Spleen (tissue), 10 donors: ENCODE results near the gene TROAP. TPM values are rescaled to one million over a fixed set of nuclear protein-coding genes. Genes with fewer than 3 reads are reported as not detected.

Experiments used
- polyA plus RNA-seq, 3 donors: library from polyadenylated mRNA; stranded (reverse); fragments of 200-250 nt; gene quantifications; one replicate each; pipeline ENCODE4 v1.2.1, GENCODE V29; 2013
- total RNA-seq, 7 donors: library from RNA; depleted of rRNA in 3 of 7; stranded (reverse); fragments of >200 nt in 3 of 7; fragmentation: NEBNext Ultra II Directional in 4 of 7; extraction: Animal tissue kit (Norgen Biotek cat#: 25700) in 4 of 7; gene quantifications; one replicate each; pipeline versions ENCODE4 v1.1.0 to v1.2.1, GENCODE V29; 2016 to 2021
- donor health status: healthy with polysubstance abuse.
- donor health status: DM: no; HTN: no; CAD: no; lungs with moderate emphysema.
- donor health status: DM: no; HTN: no; CAD: no.
- donor health status: Bipolar disorder and iron deficiency.
- donor health status: healthy.
- donor health status: DM: no; HTN: no; CAD: no.
- donor health status: DM: yes; HTN: yes; CAD: no.

TROAP gene
- total and polyA plus RNA-seq, 10 donors: 2.5 to 11.9 (median 4.4) TPM

Other genes with a start within 250 kb of the TROAP start
- gene DHH, start 228.5 kb upstream of the TROAP start, total RNA-seq: 1 to 10 TPM in 3 of 7 donors, under 1 TPM in 4; 0.33 to 2.6 (median 0.79) TPM
- gene DHH, start 228.5 kb upstream of the TROAP start, polyA plus RNA-seq: under 1 TPM; 0.09 to 0.74 (median 0.59) TPM
- gene LMBR1L, start 212.4 kb upstream of the TROAP start, total RNA-seq: 100 to 1,000 TPM in 2 of 7 donors, 10 to 100 TPM in 5; 60.3 to 108 (median 85.8) TPM
- gene LMBR1L, start 212.4 kb upstream of the TROAP start, polyA plus RNA-seq: 10 to 100 TPM; 44.1 to 78.0 (median 61.2) TPM
- 100 to 1,000 TPM; 326 to 706 (median 476) TPM for gene TUBA1B, start 191.9 kb upstream of the TROAP start, total RNA-seq
- 100 to 1,000 TPM; 231 to 582 (median 476) TPM for gene TUBA1B, start 191.9 kb upstream of the TROAP start, polyA plus RNA-seq
- gene TUBA1A, start 134.2 kb upstream of the TROAP start, total RNA-seq: 100 to 1,000 TPM in 2 of 7 donors, 10 to 100 TPM in 5; 47.2 to 120 (median 71.7) TPM
- 10 to 100 TPM; 52.0 to 68.5 (median 66.4) TPM for gene TUBA1A, start 134.2 kb upstream of the TROAP start, polyA plus RNA-seq
- 10 to 100 TPM; 36.3 to 71.7 (median 57.4) TPM for gene TUBA1C, start 58.2 kb upstream of the TROAP start, total RNA-seq
- 10 to 100 TPM; 44.0 to 89.6 (median 82.0) TPM for gene TUBA1C, start 58.2 kb upstream of the TROAP start, polyA plus RNA-seq
- gene PRPH, start 28.1 kb upstream of the TROAP start, total RNA-seq: 1 to 10 TPM in 3 of 7 donors, under 1 TPM in 4; 0.26 to 2.6 (median 0.98) TPM
- 1 to 10 TPM in 2 of 3 donors, under 1 TPM in 1; 0.67 to 3.0 (median 2.5) TPM for gene PRPH, start 28.1 kb upstream of the TROAP start, polyA plus RNA-seq
- gene C1QL4, start 13.9 kb downstream of the TROAP start, total RNA-seq: not detected
- not detected for gene C1QL4, start 13.9 kb downstream of the TROAP start, polyA plus RNA-seq
- 1 to 10 TPM in 2 of 7 donors, under 1 TPM in 5; 0.43 to 1.9 (median 0.89) TPM for gene DNAJC22, start 23.6 kb downstream of the TROAP start, total RNA-seq
- under 1 TPM; 0.10 to 0.48 (median 0.20) TPM for gene DNAJC22, start 23.6 kb downstream of the TROAP start, polyA plus RNA-seq
- 10 to 100 TPM; 15.8 to 27.0 (median 20.7) TPM for gene SPATS2, start 44.2 kb downstream of the TROAP start, total RNA-seq
- 10 to 100 TPM in 1 of 3 donors, 1 to 10 TPM in 2; 7.1 to 10.1 (median 9.1) TPM for gene SPATS2, start 44.2 kb downstream of the TROAP start, polyA plus RNA-seq
- 1 to 10 TPM in 4 of 7 donors, under 1 TPM in 3; 0.41 to 2.9 (median 1.0) TPM for gene KCNH3, start 215.8 kb downstream of the TROAP start, total RNA-seq
- gene KCNH3, start 215.8 kb downstream of the TROAP start, polyA plus RNA-seq: under 1 TPM; 0.33 to 0.83 (median 0.61) TPM
- 10 to 100 TPM; 44.3 to 63.5 (median 54.2) TPM for gene MCRS1, start 244.9 kb downstream of the TROAP start, total RNA-seq
- gene MCRS1, start 244.9 kb downstream of the TROAP start, polyA plus RNA-seq: 10 to 100 TPM; 44.1 to 64.7 (median 61.1) TPM